ENCODE results near the gene CREBBP. TPM values are rescaled to one million over a fixed set of nuclear protein-coding genes. Genes with fewer than 3 reads are reported as not detected.

CREBBP gene
- total RNA-seq, 1 donor from 2014 or later, result 11.3 TPM

GRCh38 chr16:3696425-3697218 is 183.9 kb downstream of the CREBBP start:
- peak overlapping the region; percentile 48 for H3K4me3 ChIP-seq (ENCODE audit: low read depth, low read length)
- no peak for TF ChIP-seq CTCF (conservative IDR thresholded peaks at IDR 0.05; ENCODE audit: low read depth, low read length)
- no peak for DNase-seq (ENCODE audit: low read depth)

- H3K4me3 ChIP-seq (ENCODE audit: low read depth, low read length), result peak overlapping the region; percentile 48
- no peak for DNase-seq (ENCODE audit: low read depth)
- TF ChIP-seq CTCF (conservative IDR thresholded peaks at IDR 0.05; ENCODE audit: low read depth, low read length), result no peak
Observed at GRCh38 chr16:3695610-3696369, 184.7 kb downstream of the CREBBP start.

- no peak overlapping the region for H3K4me3 ChIP-seq (ENCODE audit: low read depth, low read length)
- no peak for DNase-seq (ENCODE audit: low read depth)
- TF ChIP-seq CTCF (conservative IDR thresholded peaks at IDR 0.05; ENCODE audit: low read depth, low read length), result no peak
Observed at GRCh38 chr16:3694051-3694450, 186.5 kb downstream of the CREBBP start.

- TF ChIP-seq CTCF (conservative IDR thresholded peaks at IDR 0.05; ENCODE audit: low read depth, low read length), result no peak
- no peak for DNase-seq (ENCODE audit: low read depth)
Observed at GRCh38 chr16:3691761-3692160, 188.8 kb downstream of the CREBBP start.

GRCh38 chr16:3690980-3691720 is 189.4 kb downstream of the CREBBP start:
- no peak for TF ChIP-seq CTCF (conservative IDR thresholded peaks at IDR 0.05; ENCODE audit: low read depth, low read length)
- DNase-seq (ENCODE audit: low read depth), result no peak
- H3K4me3 ChIP-seq (ENCODE audit: low read depth, low read length), result no peak overlapping the region

More at GRCh38 chr16:3691761-3692160, 188.8 kb downstream of the CREBBP start:
- H3K4me3 ChIP-seq (ENCODE audit: low read depth, low read length), result no peak overlapping the region

GRCh38 chr16:3690470-3690928 is 190.0 kb downstream of the CREBBP start:
- peak; percentile 13 for DNase-seq (ENCODE audit: low read depth)
- H3K4me3 ChIP-seq (ENCODE audit: low read depth, low read length), result no peak overlapping the region
- TF ChIP-seq CTCF (conservative IDR thresholded peaks at IDR 0.05; ENCODE audit: low read depth, low read length), result peak; percentile 82
